ENCODE data around the gene SAMD4A. TPM values are rescaled to one million over a fixed set of nuclear protein-coding genes. Genes with fewer than 3 reads are reported as not detected.

Gene SAMD4A
- polyA plus RNA-seq, 2 of the 4 experiments (the other 2 are of a cell fraction), result 3.9 to 5.4 TPM

GRCh38 chr14:54642801-54643695 lies 76.1 kb downstream of the SAMD4A start:
- DNase-seq (ENCODE audit: low read depth in 1 of 2, low spot score in 1 of 2), result peak in 1 of 2 experiments; percentile 29
- peak in 1 of 2 experiments; percentile 66; a peak in 3 of 6 replicates for ATAC-seq
- Histone ChIP-seq H3K4me3 (no peak overlapping the region), H3K9me3 (no peaks in the 10 kb centered on the region), H3K27ac (0 out of 6 replicates have a peak overlapping the region, but pooled peaks of 1 of the 2 experiments have one; percentile 2), H3K4me2 (no peak overlapping the region), H3K4me1 (peaks cover 10% of the 10 kb centered on the region)
- ChIA-PET POLR2A (interaction anchor here (1.1 kb wide), 1 partner anchor 75 kb away, joined by 3 read pairs; no protein-coding TSS in a partner anchor), CTCF (interaction anchor here (0.6 to 3.7 kb wide), 18 partner anchors 9 to 421 kb away, joined by 3 to 31 read pairs (median 4); partner anchors contain the start of gene SAMD4A)
- TF ChIP-seq RAD21 (conservative IDR thresholded peaks at IDR 0.05 in 1 of 2, IDR thresholded peaks at IDR 0.05 in 1 of 2) (peak; percentile 46 to 54), ESRRA (IDR thresholded peaks at IDR 0.05; ENCODE audit: borderline replicate concordance, low read length) (no peak), CTCF (IDR thresholded peaks at IDR 0.05) (peak; percentile 51), SMC3 (IDR thresholded peaks at IDR 0.05) (peak; percentile 60)
- WGBS (ENCODE audit: missing lambda C conversion rate), result 69% methylated on average over 9 of the region's 9 CpGs
- no peak for FAIRE-seq

- FAIRE-seq, result no peak
- CTCF ChIA-PET, result interaction anchor here (0.8 to 3.7 kb wide), 14 partner anchors 9 to 129 kb away, joined by 3 to 31 read pairs (median 4); partner anchors contain the start of gene SAMD4A
- POLR2A ChIA-PET, result interaction anchor here (1.1 kb wide), 1 partner anchor 75 kb away, joined by 3 read pairs; no protein-coding TSS in a partner anchor
- TF ChIP-seq POLR2AphosphoS2 (conservative IDR thresholded peaks at IDR 0.05; ENCODE audit: low read length) (no peak), TP53 (CRISPR knock-in tag; IDR thresholded peaks at IDR 0.05) (no peak), EHF (CRISPR knock-in tag; IDR thresholded peaks at IDR 0.05) (no peak), ESRRA (IDR thresholded peaks at IDR 0.05; ENCODE audit: borderline replicate concordance, low read length) (no peak), HMGXB4 (CRISPR knock-in tag; IDR thresholded peaks at IDR 0.05; ENCODE audit: borderline replicate concordance) (no peak), RCOR1 (IDR thresholded peaks at IDR 0.05; ENCODE audit: low read depth, low read length) (no peak), ZSCAN20 (CRISPR knock-in tag; IDR thresholded peaks at IDR 0.05) (no peak), CTCF (IDR thresholded peaks at IDR 0.05) (no peak), MAZ (IDR thresholded peaks at IDR 0.05; ENCODE audit: borderline replicate concordance, low read depth, low read length) (no peak)
- no peak overlapping the region for H3K4me2 ChIP-seq
- H3K4me1 ChIP-seq, result peaks cover 7% of the 10 kb centered on the region; the same call in 2 of the 3 replicates
- no peak overlapping the region for H3K4me3 ChIP-seq
- no peak for DNase-seq (ENCODE audit: low read depth in 1 of 2, low spot score in 1 of 2)
- H3K9me3 ChIP-seq, result no peaks in the 10 kb centered on the region
- H3K27ac ChIP-seq, result no peak overlapping the region
- no peak for ATAC-seq
- WGBS (ENCODE audit: missing lambda C conversion rate), result 87% methylated on average over 5 of the region's 5 CpGs
Measured at GRCh38 chr14:54643696-54644176, 76.8 kb downstream of the SAMD4A start.

- FAIRE-seq (no peak), ATAC-seq (no peak), DNase-seq (ENCODE audit: low read depth in 1 of 2, low spot score in 1 of 2) (no peak)
- H3K9me3 ChIP-seq, result no peaks in the 10 kb centered on the region
- ChIA-PET POLR2A (no interaction called here), CTCF (interaction anchor here (1.1 to 1.9 kb wide), 2 partner anchors 80 to 82 kb away, joined by 3 to 7 read pairs; no protein-coding TSS in a partner anchor)
- H3K27ac ChIP-seq, result no peak overlapping the region
- WGBS (ENCODE audit: missing lambda C conversion rate), result 72% methylated on average over 3 of the region's 3 CpGs
- H3K4me3 ChIP-seq, result no peak overlapping the region
- H3K4me1 ChIP-seq, result peaks cover 22% of the 10 kb centered on the region
- H3K4me2 ChIP-seq, result no peak overlapping the region
- no peak for TF ChIP-seq HMGXB4 (CRISPR knock-in tag; IDR thresholded peaks at IDR 0.05; ENCODE audit: borderline replicate concordance)
- TF ChIP-seq RARB (CRISPR knock-in tag; IDR thresholded peaks at IDR 0.05), result no peak
- no peak for TF ChIP-seq FOXS1 (CRISPR knock-in tag; IDR thresholded peaks at IDR 0.05)
- no peak for TF ChIP-seq ESRRA (IDR thresholded peaks at IDR 0.05; ENCODE audit: borderline replicate concordance, low read length)
- no peak for TF ChIP-seq KDM1A (IDR thresholded peaks at IDR 0.05; ENCODE audit: low read depth)
- TF ChIP-seq ZSCAN20 (CRISPR knock-in tag; IDR thresholded peaks at IDR 0.05), result no peak
- TF ChIP-seq SREBF2 (IDR thresholded peaks at IDR 0.05), result no peak
- TF ChIP-seq REST (IDR thresholded peaks at IDR 0.05), result no peak
Measured at GRCh38 chr14:54645639-54646038, 78.7 kb downstream of the SAMD4A start.

All from A549 (cell line).